GM20000 (cell line): Measurements from ENCODE around the gene HSPA1A.

Experiments used
- DNase-seq: peaks from one replicate; pipeline ENCODE4 v3.0.0; 2012; ENCODE audit warnings: low spot score
- CTCF ChIP-seq: IDR thresholded peaks from 2 replicates; pipeline ENCODE4 v1.5.1; 2012; ENCODE audit warnings: mild to moderate bottlenecking, control low read depth; ENCODE audit errors: extremely low read depth, missing control alignments

HSPA1A gene

GRCh38 chr6:31770860-31771259 lies 44.5 kb upstream of the HSPA1A start:
- TF ChIP-seq CTCF = no peak
- no peak for DNase-seq

GRCh38 chr6:31771992-31772358 lies 43.4 kb upstream of the HSPA1A start:
- DNase-seq = no peak
- TF ChIP-seq CTCF = no peak

- no peak for DNase-seq
- no peak for TF ChIP-seq CTCF
Measured at GRCh38 chr6:31775184-31775583, 40.2 kb upstream of the HSPA1A start.

GRCh38 chr6:31775633-31776484 lies 39.5 kb upstream of the HSPA1A start:
- no peak for DNase-seq
- no peak for TF ChIP-seq CTCF

- no peak for DNase-seq
- no peak for TF ChIP-seq CTCF
Measured at GRCh38 chr6:31776485-31776988, 38.8 kb upstream of the HSPA1A start.

- no peak for TF ChIP-seq CTCF
- DNase-seq = peak; percentile 93
Measured at GRCh38 chr6:31776989-31777666, 38.2 kb upstream of the HSPA1A start, which contains the start of gene VWA7. Gene VWA7, minus strand, starts transcription at chr6:31777328. Its CDS starts 549 bp downstream, at chr6:31776779.

- no peak for DNase-seq
- TF ChIP-seq CTCF = no peak
Measured at GRCh38 chr6:31777667-31778050, 37.7 kb upstream of the HSPA1A start.
